ENCODE results near the gene STX11. TPM values are rescaled to one million over a fixed set of nuclear protein-coding genes. Genes with fewer than 3 reads are reported as not detected.

STX11 gene
- total and polyA plus RNA-seq, 2 of the 13 experiments (the other 11 are each of a cell fraction or from before 2014, with no cell fraction given): 0.03 TPM; not detected in 1

DNA sequence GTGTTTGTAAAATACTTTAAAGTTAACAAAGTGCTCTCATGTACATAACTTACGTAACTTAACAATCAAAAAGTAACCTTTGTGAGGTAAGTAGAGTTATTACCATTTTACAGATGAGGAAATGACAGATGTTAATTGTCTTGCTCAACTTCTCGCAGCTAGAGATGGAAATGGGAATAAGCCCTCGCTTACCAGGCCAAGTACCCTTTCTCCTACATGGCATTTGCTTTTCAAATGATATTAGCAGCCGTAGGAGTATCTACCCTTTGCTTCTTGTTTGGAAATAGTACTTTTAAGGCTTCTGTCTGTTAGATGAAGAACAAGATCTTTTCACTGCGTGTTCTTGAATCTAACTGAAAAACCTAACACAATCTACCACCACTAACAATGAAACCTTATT, 15.5 kb downstream of the STX11 start:
- Histone ChIP-seq H3K79me2 (ENCODE audit: insufficient read depth, low read length) (no peaks in the 10 kb centered on the region), H4K20me1 (ENCODE audit: insufficient read depth, low read length) (no peaks in the 10 kb centered on the region), H3K4me1 (ENCODE audit: insufficient read depth, low read length) (no peaks in the 10 kb centered on the region), H2AFZ (ENCODE audit: low read length) (no peak overlapping the region), H3K9me3 (ENCODE audit: low read length) (no peaks in the 10 kb centered on the region), H3K4me2 (ENCODE audit: low read depth, low read length) (no peak overlapping the region), H3K27me3 (ENCODE audit: control insufficient read depth in 1 of 2, insufficient read depth in 2 of 2, low read length in 2 of 2) (no peaks in the 10 kb centered on the region), H3K9ac (ENCODE audit: insufficient read depth, low read depth, low read length) (no peak overlapping the region), H3K36me3 (replicated peaks in 1 of 2; ENCODE audit: control insufficient read depth in 1 of 2, insufficient read depth in 2 of 2, low read length in 2 of 2) (no peaks in the 10 kb centered on the region), H3K27ac (ENCODE audit: extremely low read length, insufficient read depth, low read length) (no peak overlapping the region), H3K4me3 (replicated peaks in 1 of 3; ENCODE audit: insufficient read depth in 1 of 3, low read depth in 2 of 3, low read length in 3 of 3) (no peak overlapping the region)
- intact Hi-C loops (cut with micrococcal nuclease; ENCODE audit: unreplicated experiment): no loop called here
- no peak for FAIRE-seq
- POLR2A ChIA-PET: no interaction called here
- no peak for ATAC-seq
- 33% methylated on average over 5 of the region's 5 CpGs for WGBS (ENCODE audit: low lambda C conversion rate)
- BruUV-seq (replicated peaks): no TSS peak
- in situ Hi-C loops (cut with HindIII; ENCODE audit: extremely low pct_ligation_motif_present, low pct_unique_long_range_greater_than_20kb): no loop called here
- CTCF ChIA-PET (ENCODE audit: low intra/inter-chr PET ratio, low total read pairs): no interaction called here
- no peak for DNase-seq (ENCODE audit: low spot score)
- no peak for TF ChIP-seq SP2 (CRISPR knock-in tag; IDR thresholded peaks at IDR 0.05)
- TF ChIP-seq SRSF4 (IDR thresholded peaks at IDR 0.05; ENCODE audit: low read depth, low read length, poor library complexity, severe bottlenecking): no peak
- TF ChIP-seq, protein P1, sequence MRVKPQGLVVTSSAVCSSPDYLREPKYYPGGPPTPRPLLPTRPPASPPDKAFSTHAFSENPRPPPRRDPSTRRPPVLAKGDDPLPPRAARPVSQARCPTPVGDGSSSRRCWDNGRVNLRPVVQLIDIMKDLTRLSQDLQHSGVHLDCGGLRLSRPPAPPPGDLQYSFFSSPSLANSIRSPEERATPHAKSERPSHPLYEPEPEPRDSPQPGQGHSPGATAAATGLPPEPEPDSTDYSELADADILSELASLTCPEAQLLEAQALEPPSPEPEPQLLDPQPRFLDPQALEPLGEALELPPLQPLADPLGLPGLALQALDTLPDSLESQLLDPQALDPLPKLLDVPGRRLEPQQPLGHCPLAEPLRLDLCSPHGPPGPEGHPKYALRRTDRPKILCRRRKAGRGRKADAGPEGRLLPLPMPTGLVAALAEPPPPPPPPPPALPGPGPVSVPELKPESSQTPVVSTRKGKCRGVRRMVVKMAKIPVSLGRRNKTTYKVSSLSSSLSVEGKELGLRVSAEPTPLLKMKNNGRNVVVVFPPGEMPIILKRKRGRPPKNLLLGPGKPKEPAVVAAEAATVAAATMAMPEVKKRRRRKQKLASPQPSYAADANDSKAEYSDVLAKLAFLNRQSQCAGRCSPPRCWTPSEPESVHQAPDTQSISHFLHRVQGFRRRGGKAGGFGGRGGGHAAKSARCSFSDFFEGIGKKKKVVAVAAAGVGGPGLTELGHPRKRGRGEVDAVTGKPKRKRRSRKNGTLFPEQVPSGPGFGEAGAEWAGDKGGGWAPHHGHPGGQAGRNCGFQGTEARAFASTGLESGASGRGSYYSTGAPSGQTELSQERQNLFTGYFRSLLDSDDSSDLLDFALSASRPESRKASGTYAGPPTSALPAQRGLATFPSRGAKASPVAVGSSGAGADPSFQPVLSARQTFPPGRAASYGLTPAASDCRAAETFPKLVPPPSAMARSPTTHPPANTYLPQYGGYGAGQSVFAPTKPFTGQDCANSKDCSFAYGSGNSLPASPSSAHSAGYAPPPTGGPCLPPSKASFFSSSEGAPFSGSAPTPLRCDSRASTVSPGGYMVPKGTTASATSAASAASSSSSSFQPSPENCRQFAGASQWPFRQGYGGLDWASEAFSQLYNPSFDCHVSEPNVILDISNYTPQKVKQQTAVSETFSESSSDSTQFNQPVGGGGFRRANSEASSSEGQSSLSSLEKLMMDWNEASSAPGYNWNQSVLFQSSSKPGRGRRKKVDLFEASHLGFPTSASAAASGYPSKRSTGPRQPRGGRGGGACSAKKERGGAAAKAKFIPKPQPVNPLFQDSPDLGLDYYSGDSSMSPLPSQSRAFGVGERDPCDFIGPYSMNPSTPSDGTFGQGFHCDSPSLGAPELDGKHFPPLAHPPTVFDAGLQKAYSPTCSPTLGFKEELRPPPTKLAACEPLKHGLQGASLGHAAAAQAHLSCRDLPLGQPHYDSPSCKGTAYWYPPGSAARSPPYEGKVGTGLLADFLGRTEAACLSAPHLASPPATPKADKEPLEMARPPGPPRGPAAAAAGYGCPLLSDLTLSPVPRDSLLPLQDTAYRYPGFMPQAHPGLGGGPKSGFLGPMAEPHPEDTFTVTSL (CRISPR knock-in tag; IDR thresholded peaks at IDR 0.05; ENCODE audit: borderline replicate concordance): no peak
- TF ChIP-seq SATB2 (CRISPR knock-in tag; IDR thresholded peaks at IDR 0.05): no peak
- no peak for TF ChIP-seq SIX1 (CRISPR knock-in tag; IDR thresholded peaks at IDR 0.05; ENCODE audit: borderline replicate concordance)
- TF ChIP-seq ZNF674 (CRISPR knock-in tag; IDR thresholded peaks at IDR 0.05; ENCODE audit: low read depth): no peak
- TF ChIP-seq, protein P2, sequence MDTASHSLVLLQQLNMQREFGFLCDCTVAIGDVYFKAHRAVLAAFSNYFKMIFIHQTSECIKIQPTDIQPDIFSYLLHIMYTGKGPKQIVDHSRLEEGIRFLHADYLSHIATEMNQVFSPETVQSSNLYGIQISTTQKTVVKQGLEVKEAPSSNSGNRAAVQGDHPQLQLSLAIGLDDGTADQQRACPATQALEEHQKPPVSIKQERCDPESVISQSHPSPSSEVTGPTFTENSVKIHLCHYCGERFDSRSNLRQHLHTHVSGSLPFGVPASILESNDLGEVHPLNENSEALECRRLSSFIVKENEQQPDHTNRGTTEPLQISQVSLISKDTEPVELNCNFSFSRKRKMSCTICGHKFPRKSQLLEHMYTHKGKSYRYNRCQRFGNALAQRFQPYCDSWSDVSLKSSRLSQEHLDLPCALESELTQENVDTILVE (CRISPR knock-in tag; IDR thresholded peaks at IDR 0.05): no peak
- no peak for TF ChIP-seq MTA3 (CRISPR knock-in tag; IDR thresholded peaks at IDR 0.05)
- TF ChIP-seq CHCHD3 (CRISPR knock-in tag; IDR thresholded peaks at IDR 0.05): no peak
- no peak for TF ChIP-seq ADNP (CRISPR knock-in tag; IDR thresholded peaks at IDR 0.05)
- TF ChIP-seq, protein P3, sequence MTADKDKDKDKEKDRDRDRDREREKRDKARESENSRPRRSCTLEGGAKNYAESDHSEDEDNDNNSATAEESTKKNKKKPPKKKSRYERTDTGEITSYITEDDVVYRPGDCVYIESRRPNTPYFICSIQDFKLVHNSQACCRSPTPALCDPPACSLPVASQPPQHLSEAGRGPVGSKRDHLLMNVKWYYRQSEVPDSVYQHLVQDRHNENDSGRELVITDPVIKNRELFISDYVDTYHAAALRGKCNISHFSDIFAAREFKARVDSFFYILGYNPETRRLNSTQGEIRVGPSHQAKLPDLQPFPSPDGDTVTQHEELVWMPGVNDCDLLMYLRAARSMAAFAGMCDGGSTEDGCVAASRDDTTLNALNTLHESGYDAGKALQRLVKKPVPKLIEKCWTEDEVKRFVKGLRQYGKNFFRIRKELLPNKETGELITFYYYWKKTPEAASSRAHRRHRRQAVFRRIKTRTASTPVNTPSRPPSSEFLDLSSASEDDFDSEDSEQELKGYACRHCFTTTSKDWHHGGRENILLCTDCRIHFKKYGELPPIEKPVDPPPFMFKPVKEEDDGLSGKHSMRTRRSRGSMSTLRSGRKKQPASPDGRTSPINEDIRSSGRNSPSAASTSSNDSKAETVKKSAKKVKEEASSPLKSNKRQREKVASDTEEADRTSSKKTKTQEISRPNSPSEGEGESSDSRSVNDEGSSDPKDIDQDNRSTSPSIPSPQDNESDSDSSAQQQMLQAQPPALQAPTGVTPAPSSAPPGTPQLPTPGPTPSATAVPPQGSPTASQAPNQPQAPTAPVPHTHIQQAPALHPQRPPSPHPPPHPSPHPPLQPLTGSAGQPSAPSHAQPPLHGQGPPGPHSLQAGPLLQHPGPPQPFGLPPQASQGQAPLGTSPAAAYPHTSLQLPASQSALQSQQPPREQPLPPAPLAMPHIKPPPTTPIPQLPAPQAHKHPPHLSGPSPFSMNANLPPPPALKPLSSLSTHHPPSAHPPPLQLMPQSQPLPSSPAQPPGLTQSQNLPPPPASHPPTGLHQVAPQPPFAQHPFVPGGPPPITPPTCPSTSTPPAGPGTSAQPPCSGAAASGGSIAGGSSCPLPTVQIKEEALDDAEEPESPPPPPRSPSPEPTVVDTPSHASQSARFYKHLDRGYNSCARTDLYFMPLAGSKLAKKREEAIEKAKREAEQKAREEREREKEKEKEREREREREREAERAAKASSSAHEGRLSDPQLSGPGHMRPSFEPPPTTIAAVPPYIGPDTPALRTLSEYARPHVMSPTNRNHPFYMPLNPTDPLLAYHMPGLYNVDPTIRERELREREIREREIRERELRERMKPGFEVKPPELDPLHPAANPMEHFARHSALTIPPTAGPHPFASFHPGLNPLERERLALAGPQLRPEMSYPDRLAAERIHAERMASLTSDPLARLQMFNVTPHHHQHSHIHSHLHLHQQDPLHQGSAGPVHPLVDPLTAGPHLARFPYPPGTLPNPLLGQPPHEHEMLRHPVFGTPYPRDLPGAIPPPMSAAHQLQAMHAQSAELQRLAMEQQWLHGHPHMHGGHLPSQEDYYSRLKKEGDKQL (CRISPR knock-in tag; IDR thresholded peaks at IDR 0.05; ENCODE audit: low read depth): no peak
- TF ChIP-seq, protein P4, sequence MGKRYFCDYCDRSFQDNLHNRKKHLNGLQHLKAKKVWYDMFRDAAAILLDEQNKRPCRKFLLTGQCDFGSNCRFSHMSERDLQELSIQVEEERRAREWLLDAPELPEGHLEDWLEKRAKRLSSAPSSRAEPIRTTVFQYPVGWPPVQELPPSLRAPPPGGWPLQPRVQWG (CRISPR knock-in tag; IDR thresholded peaks at IDR 0.05; ENCODE audit: borderline replicate concordance, low read depth): no peak
- TF ChIP-seq KDM2A (CRISPR knock-in tag; IDR thresholded peaks at IDR 0.05; ENCODE audit: borderline replicate concordance, low read depth): no peak

All from HepG2 (cell line).